ENCODE data around the gene HS3ST3A1.

GRCh38 chr17:13594762-13595598 is 6.7 kb downstream of the HS3ST3A1 start:
- TF ChIP-seq POLR2A (IDR thresholded peaks at IDR 0.05; ENCODE audit: low read length) (no peak), GATA1 (IDR thresholded peaks at IDR 0.05; ENCODE audit: low read depth, low read length) (no peak)
